H1 (cell line): ENCODE measurements around the gene NDST4. TPM values are rescaled to one million over a fixed set of nuclear protein-coding genes. Genes with fewer than 3 reads are reported as not detected.

Experiments
- BACH1 ChIP-seq: IDR thresholded peaks from 2 replicates; pipeline ENCODE4 v1.6.1; 2012; ENCODE audit warnings: low read length, improper control_type of control experiment
- BCL11A ChIP-seq, 2 experiments: IDR thresholded peaks; one replicate each; pipeline ENCODE4 v1.6.1; 2011; ENCODE audit warnings: low read depth in 2 of 2, low read length in 2 of 2, mild to moderate bottlenecking in 2 of 2
- CBX8 ChIP-seq: fragments of 300-800, 300-1000 bp; sonication (generic); IDR thresholded peaks from 2 replicates; pipeline ENCODE4 v1.7.1; 2016; ENCODE audit warnings: low read depth, low read length, borderline replicate concordance
- CHD1 ChIP-seq: IDR thresholded peaks from 2 replicates; pipeline ENCODE4 v1.6.1; 2012; ENCODE audit warnings: low read depth, low read length, improper control_type of control experiment
- CHD7 ChIP-seq: fragments of 300-600 bp; sonication (generic); IDR thresholded peaks from 2 replicates; pipeline ENCODE4 v1.7.1; 2012; ENCODE audit warnings: low read length, moderate library complexity, mild to moderate bottlenecking, inconsistent platforms; ENCODE audit not compliant: insufficient replicate concordance
- MAFK ChIP-seq: IDR thresholded peaks from 2 replicates; pipeline ENCODE4 v1.6.1; 2012; ENCODE audit warnings: low read depth, mild to moderate bottlenecking, improper control_type of control experiment, low read length
- polyA plus RNA-seq, 7 experiments: library from polyadenylated mRNA; depleted of rRNA in 3 of 7; stranded (reverse) in 5 of 7; unstranded in 2 of 7; fragments of >200 nt in 5 of 7; fragments of 200-250 nt in 2 of 7; gene quantifications; 1 replicate in 5 of 7; 2 replicates in 1 of 7; 4 replicates in 1 of 7; pipeline versions ENCODE4 v1.2.1 to v1.2.3, GENCODE V29; 2011 to 2013; ENCODE audit warnings: missing spikeins in 2 of 7, mixed read lengths in 2 of 7
- total RNA-seq: library from RNA; stranded (reverse); fragmentation: NEBNext Ultra II Directional; extraction: Animal tissue kit (Norgen Biotek cat#: 25700); gene quantifications from 2 replicates; pipeline ENCODE4 v1.2.1, GENCODE V29; 2021

Gene NDST4
- total and polyA plus RNA-seq, 2 of the 8 experiments (the other 6 are each of a cell fraction or from before 2014, with no cell fraction given): 0.02 TPM; not detected in 1

DNA sequence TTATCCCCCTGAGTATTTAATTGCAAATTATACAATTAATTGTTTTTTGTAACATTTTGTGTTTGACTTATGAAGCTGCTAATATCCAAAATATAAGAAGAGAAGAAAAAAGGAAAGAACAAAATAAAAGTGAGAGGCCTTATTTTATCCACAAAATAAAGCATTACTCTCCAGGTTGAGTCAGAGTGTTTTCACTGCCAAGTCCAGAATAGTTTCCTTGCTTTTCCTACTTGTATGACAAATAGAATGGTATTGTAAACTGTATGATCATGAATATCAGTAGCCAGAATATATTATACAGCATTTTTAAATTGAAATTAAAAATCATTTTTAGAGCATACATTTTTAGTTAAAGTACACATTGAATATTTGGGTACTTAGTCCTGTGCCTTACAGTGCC lies 237.8 kb downstream of the NDST4 start (continued):
- TF ChIP-seq CHD7 (no peak), CBX8 (no peak), BCL11A (IDR thresholded peaks at IDR 0.05; ENCODE audit: low read depth in 2 of 2, low read length in 2 of 2) (no peak), CHD1 (no peak), BACH1 (no peak), MAFK (no peak)
- TF ChIP-seq, all 59 proteins: peak for 0
